Gastroesophageal sphincter (tissue), 3 donors: ENCODE measurements around the gene GRID1.

Experiments used
- EP300 ChIP-seq: sonication (generic); formaldehyde crosslinking; IDR thresholded peaks from one replicate; pipeline ENCODE4 v1.6.1; 2017; ENCODE audit warnings: antibody characterized with exemption, mild to moderate bottlenecking
- POLR2A ChIP-seq, 2 donors: fragments of 450-650 bp; IDR thresholded peaks; one replicate each; pipeline ENCODE4 v1.6.1; 2017; ENCODE audit warnings: antibody characterized with exemption in 2 of 2, mild to moderate bottlenecking in 2 of 2, moderate library complexity in 1 of 2
- POLR2AphosphoS5 ChIP-seq: sonication (generic); formaldehyde crosslinking; IDR thresholded peaks from one replicate; pipeline ENCODE4 v1.6.1; 2017; ENCODE audit warnings: antibody characterized with exemption
- TF ChIP-seq, protein P1 (sequence below), 4 experiments: fragments of 200-600 bp in 2 of 4; fragments of 450-650 bp in 2 of 4; sonication (generic) in 1 of 4; IDR thresholded peaks; one replicate each; pipeline ENCODE4 v1.5.1; 2017 to 2019; ENCODE audit warnings: antibody characterized with exemption in 4 of 4, mild to moderate bottlenecking in 2 of 4, moderate library complexity in 2 of 4

DNA sequence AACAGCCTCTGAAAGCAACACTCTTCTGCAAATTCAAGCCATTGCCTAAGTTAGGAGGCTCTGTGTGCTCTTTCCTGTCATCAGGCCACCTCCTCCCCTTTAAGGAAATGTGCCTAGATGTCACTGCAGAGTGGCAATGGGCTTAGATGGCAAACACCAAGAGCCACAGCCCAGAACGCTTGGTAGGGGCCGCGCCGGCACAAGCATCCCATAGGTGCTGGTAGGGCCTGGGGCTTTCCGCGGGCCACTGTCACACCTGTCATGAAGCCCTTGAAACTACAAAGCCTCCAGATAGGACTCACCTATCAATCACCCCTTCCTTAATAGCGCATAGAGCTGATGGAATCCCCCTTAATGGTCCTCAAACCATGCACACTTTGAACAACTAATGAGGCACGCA lies 299.9 kb downstream of the GRID1 start:
- TF ChIP-seq, protein P1, sequence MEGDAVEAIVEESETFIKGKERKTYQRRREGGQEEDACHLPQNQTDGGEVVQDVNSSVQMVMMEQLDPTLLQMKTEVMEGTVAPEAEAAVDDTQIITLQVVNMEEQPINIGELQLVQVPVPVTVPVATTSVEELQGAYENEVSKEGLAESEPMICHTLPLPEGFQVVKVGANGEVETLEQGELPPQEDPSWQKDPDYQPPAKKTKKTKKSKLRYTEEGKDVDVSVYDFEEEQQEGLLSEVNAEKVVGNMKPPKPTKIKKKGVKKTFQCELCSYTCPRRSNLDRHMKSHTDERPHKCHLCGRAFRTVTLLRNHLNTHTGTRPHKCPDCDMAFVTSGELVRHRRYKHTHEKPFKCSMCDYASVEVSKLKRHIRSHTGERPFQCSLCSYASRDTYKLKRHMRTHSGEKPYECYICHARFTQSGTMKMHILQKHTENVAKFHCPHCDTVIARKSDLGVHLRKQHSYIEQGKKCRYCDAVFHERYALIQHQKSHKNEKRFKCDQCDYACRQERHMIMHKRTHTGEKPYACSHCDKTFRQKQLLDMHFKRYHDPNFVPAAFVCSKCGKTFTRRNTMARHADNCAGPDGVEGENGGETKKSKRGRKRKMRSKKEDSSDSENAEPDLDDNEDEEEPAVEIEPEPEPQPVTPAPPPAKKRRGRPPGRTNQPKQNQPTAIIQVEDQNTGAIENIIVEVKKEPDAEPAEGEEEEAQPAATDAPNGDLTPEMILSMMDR (IDR thresholded peaks at IDR 0.05): no peak
- TF ChIP-seq POLR2AphosphoS5 (no peak), EP300 (no peak), POLR2A (IDR thresholded peaks at IDR 0.05) (no peak)
